ENCODE data around the gene B4GALNT1.

B4GALNT1 gene

GRCh38 chr12:57582440-57582839, 50.6 kb downstream of the B4GALNT1 start:
- TF ChIP-seq, protein P1, sequence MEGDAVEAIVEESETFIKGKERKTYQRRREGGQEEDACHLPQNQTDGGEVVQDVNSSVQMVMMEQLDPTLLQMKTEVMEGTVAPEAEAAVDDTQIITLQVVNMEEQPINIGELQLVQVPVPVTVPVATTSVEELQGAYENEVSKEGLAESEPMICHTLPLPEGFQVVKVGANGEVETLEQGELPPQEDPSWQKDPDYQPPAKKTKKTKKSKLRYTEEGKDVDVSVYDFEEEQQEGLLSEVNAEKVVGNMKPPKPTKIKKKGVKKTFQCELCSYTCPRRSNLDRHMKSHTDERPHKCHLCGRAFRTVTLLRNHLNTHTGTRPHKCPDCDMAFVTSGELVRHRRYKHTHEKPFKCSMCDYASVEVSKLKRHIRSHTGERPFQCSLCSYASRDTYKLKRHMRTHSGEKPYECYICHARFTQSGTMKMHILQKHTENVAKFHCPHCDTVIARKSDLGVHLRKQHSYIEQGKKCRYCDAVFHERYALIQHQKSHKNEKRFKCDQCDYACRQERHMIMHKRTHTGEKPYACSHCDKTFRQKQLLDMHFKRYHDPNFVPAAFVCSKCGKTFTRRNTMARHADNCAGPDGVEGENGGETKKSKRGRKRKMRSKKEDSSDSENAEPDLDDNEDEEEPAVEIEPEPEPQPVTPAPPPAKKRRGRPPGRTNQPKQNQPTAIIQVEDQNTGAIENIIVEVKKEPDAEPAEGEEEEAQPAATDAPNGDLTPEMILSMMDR (IDR thresholded peaks at IDR 0.05; ENCODE audit: insufficient read depth, low read depth, low read length, missing control alignments): no peak

GRCh38 chr12:57581802-57582201, 51.2 kb downstream of the B4GALNT1 start:
- no peak overlapping the region for H3K4me3 ChIP-seq (ENCODE audit: low read depth, low read length)
- TF ChIP-seq, protein P1 (IDR thresholded peaks at IDR 0.05; ENCODE audit: insufficient read depth, low read depth, low read length, missing control alignments): no peak
- DNase-seq (ENCODE audit: low read depth): no peak

More at GRCh38 chr12:57582440-57582839, 50.6 kb downstream of the B4GALNT1 start:
- DNase-seq (ENCODE audit: low read depth): no peak
- no peak overlapping the region for H3K4me3 ChIP-seq (ENCODE audit: low read depth, low read length)

- H3K4me3 ChIP-seq (ENCODE audit: low read depth, low read length): no peak overlapping the region
- TF ChIP-seq, protein P1 (IDR thresholded peaks at IDR 0.05; ENCODE audit: insufficient read depth, low read depth, low read length, missing control alignments): no peak
- no peak for DNase-seq (ENCODE audit: low read depth)
Observed at GRCh38 chr12:57580466-57580795, 52.6 kb downstream of the B4GALNT1 start.

GRCh38 chr12:57579677-57580465, 53.1 kb downstream of the B4GALNT1 start:
- no peak overlapping the region for H3K4me3 ChIP-seq (ENCODE audit: low read depth, low read length)
- DNase-seq (ENCODE audit: low read depth): no peak
- TF ChIP-seq, protein P1 (IDR thresholded peaks at IDR 0.05; ENCODE audit: insufficient read depth, low read depth, low read length, missing control alignments): no peak

- TF ChIP-seq, protein P1 (IDR thresholded peaks at IDR 0.05; ENCODE audit: insufficient read depth, low read depth, low read length, missing control alignments): no peak
- no peak overlapping the region for H3K4me3 ChIP-seq (ENCODE audit: low read depth, low read length)
- no peak for DNase-seq (ENCODE audit: low read depth)
Observed at GRCh38 chr12:57579011-57579410, 54.0 kb downstream of the B4GALNT1 start.

DNA sequence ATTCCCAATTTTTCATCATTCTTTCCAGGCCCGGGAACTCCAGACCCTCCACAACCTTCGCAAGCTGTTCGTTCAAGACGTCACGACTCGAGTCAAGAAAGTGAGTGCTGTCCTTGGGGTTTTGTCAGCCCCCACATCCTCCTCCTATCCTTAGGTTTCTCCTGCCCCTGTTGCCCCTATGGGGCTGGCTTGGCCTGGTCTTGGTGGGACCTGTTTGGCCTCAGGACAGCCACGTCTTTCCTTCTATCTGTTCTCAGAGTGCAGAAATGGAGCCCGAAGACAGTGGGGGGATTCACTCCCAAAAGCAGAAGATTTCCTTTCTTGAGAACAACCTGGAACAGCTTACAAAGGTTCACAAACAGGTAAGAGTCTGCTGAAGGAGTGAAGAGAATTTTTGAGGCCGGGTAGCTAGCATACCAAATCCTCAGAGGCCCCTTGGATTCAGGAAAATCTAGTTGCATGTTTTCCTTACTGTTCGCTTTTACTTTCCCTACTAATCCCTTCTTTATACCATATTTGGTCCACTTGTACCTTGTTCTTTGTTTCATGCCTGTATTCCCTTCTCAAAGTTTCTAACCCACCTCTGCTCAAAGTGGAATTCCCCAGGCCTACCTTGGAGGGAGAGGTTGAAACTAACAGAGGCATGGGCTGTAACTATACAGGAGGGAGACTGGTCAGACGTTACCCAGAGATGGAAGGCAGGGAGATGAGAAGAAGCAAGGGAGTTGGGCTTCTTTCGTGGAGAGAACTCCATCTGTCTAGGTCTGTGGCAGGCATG, 54.8 kb downstream of the B4GALNT1 start:
- TF ChIP-seq, protein P1 (IDR thresholded peaks at IDR 0.05; ENCODE audit: insufficient read depth, low read depth, low read length, missing control alignments): no peak
- H3K4me3 ChIP-seq (ENCODE audit: low read depth, low read length): no peak overlapping the region
- DNase-seq (ENCODE audit: low read depth): no peak
